ENCODE data around the gene SPATA46. TPM values are rescaled to one million over a fixed set of nuclear protein-coding genes. Genes with fewer than 3 reads are reported as not detected.
A peak's percentile ranks its signal among the peaks of the same experiment; 100 is the strongest.

SPATA46 gene
- total and polyA plus RNA-seq, 9 of the 15 experiments (the other 6 are each of a cell fraction or from before 2014, with no cell fraction given) = 0.04 to 0.11 TPM; not detected in 7

GRCh38 chr1:162404550-162405160, 28.0 kb upstream of the SPATA46 start (continued):
- TF ChIP-seq PREB (CRISPR knock-in tag; IDR thresholded peaks at IDR 0.05) (no peak), SOX6 (IDR thresholded peaks at IDR 0.05) (no peak), U2AF2 (optimal IDR thresholded peaks at IDR 0.05; ENCODE audit: low read depth, low read length) (no peak), PRMT5 (CRISPR knock-in tag; IDR thresholded peaks at IDR 0.05) (no peak), MCM7 (IDR thresholded peaks at IDR 0.05) (no peak), ETS2 (tag; IDR thresholded peaks at IDR 0.05; ENCODE audit: borderline replicate concordance, poor library complexity, severe bottlenecking) (no peak), MYNN (IDR thresholded peaks at IDR 0.05) (no peak), MYNN (CRISPR knock-in tag; IDR thresholded peaks at IDR 0.05) (no peak), DPF2 (IDR thresholded peaks at IDR 0.05) (0 out of 2 replicates have a peak, but pooled peaks have one; percentile 17), RBM34 (IDR thresholded peaks at IDR 0.05; ENCODE audit: borderline replicate concordance, insufficient read depth, low read length) (no peak), ZNF12 (CRISPR knock-in tag; IDR thresholded peaks at IDR 0.05) (no peak), ZNF639 (CRISPR knock-in tag; conservative IDR thresholded peaks at IDR 0.05 in 1 of 2, IDR thresholded peaks at IDR 0.05 in 1 of 2) (no peak), ZNF589 (CRISPR knock-in tag; IDR thresholded peaks at IDR 0.05; ENCODE audit: low read depth) (no peak), HDAC6 (IDR thresholded peaks at IDR 0.05; ENCODE audit: low read depth, low read length) (no peak), EP300 (IDR thresholded peaks at IDR 0.05; ENCODE audit: low read length) (no peak), KDM1A (IDR thresholded peaks at IDR 0.05) (no peak), MBD1 (CRISPR knock-in tag; IDR thresholded peaks at IDR 0.05) (no peak), HLTF (IDR thresholded peaks at IDR 0.05) (no peak), KDM4B (IDR thresholded peaks at IDR 0.05; ENCODE audit: borderline replicate concordance in 2 of 2, low read depth in 1 of 2) (no peak), NFE2 (IDR thresholded peaks at IDR 0.05; ENCODE audit: low read depth) (peak; percentile 62), ESRRA (IDR thresholded peaks at IDR 0.05; ENCODE audit: borderline replicate concordance, low read depth) (no peak), CBFA2T3 (IDR thresholded peaks at IDR 0.05) (0 out of 2 replicates have a peak, but pooled peaks have one; percentile 26), SPI1 (IDR thresholded peaks at IDR 0.05; ENCODE audit: borderline replicate concordance, low read depth, low read length) (no peak)
